ENCODE results near the gene ARX.

- TF ChIP-seq, protein P1, sequence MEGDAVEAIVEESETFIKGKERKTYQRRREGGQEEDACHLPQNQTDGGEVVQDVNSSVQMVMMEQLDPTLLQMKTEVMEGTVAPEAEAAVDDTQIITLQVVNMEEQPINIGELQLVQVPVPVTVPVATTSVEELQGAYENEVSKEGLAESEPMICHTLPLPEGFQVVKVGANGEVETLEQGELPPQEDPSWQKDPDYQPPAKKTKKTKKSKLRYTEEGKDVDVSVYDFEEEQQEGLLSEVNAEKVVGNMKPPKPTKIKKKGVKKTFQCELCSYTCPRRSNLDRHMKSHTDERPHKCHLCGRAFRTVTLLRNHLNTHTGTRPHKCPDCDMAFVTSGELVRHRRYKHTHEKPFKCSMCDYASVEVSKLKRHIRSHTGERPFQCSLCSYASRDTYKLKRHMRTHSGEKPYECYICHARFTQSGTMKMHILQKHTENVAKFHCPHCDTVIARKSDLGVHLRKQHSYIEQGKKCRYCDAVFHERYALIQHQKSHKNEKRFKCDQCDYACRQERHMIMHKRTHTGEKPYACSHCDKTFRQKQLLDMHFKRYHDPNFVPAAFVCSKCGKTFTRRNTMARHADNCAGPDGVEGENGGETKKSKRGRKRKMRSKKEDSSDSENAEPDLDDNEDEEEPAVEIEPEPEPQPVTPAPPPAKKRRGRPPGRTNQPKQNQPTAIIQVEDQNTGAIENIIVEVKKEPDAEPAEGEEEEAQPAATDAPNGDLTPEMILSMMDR (IDR thresholded peaks at IDR 0.05; ENCODE audit: low read length), result no peak
- TF ChIP-seq EZH2 (IDR thresholded peaks at IDR 0.05; ENCODE audit: borderline replicate concordance, low read length), result no peak
Measured at GRCh38 chrX:25006586-25007058, 9.1 kb downstream of the ARX start.

Data from OCI-LY1 (cell line).